Measurements from ENCODE around the gene ABCG2.
"Not testable (repeated sequence)": the region's sequence is repeated elsewhere in the genome, so short reads cannot be mapped to it uniquely, and the experiment has no call there.

Gene ABCG2

DNA sequence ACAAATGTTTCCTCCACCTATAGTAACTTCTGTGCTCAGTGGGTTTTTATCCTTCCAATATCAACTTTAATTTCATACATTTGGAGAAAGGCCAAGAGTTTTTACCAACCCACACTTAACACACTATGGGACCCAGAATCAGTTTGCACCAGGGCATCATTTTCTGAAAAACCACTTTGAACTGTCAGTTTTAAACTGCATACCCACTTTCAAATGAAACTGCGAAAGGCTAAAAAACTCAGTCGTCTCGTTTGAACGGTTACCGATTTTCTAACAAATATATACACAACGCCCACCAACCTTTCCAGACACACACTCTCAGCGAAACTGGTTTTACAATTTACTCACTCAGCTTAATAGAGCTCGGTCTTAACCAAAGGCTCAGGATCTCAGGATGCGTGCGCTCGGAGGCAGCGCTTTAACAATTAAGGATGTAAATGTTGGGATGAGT is 376 bp downstream of the ABCG2 start:
- TF ChIP-seq, protein P1, sequence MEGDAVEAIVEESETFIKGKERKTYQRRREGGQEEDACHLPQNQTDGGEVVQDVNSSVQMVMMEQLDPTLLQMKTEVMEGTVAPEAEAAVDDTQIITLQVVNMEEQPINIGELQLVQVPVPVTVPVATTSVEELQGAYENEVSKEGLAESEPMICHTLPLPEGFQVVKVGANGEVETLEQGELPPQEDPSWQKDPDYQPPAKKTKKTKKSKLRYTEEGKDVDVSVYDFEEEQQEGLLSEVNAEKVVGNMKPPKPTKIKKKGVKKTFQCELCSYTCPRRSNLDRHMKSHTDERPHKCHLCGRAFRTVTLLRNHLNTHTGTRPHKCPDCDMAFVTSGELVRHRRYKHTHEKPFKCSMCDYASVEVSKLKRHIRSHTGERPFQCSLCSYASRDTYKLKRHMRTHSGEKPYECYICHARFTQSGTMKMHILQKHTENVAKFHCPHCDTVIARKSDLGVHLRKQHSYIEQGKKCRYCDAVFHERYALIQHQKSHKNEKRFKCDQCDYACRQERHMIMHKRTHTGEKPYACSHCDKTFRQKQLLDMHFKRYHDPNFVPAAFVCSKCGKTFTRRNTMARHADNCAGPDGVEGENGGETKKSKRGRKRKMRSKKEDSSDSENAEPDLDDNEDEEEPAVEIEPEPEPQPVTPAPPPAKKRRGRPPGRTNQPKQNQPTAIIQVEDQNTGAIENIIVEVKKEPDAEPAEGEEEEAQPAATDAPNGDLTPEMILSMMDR (IDR thresholded peaks at IDR 0.05; ENCODE audit: borderline replicate concordance, control extremely low read depth, extremely low read depth, insufficient read depth, missing control alignments): no peak
- peak; percentile 34 for DNase-seq (ENCODE audit: low spot score)
- in situ Hi-C loops (cut with MboI; ENCODE audit: low sequenced_read_pairs, unreplicated experiment): no loop called here

- DNase-seq (ENCODE audit: low spot score); in situ Hi-C loops (cut with MboI; ENCODE audit: low sequenced_read_pairs, unreplicated experiment): not testable (repeated sequence)
Measured at GRCh38 chr4:88152331-88152730, 6.1 kb downstream of the ABCG2 start.

DNA sequence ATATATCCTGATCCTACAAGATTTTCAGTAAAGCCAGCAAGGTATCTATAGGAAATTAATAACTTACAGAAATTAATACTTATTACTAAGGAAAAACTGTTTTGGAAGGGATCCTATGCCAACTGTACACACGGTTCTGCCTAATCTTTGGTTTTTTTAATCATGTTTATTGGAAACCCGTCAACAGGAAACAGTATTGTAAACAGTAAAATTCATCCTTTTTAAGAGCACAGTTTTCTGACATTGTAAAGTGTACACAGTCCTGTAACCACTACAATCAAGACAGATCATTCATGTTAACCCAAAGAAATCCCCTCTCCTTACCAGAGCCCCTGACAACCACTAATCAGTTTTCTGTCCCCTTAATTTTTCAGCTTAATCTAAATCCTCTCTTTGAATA is 9.9 kb downstream of the ABCG2 start:
- TF ChIP-seq, protein P1 (IDR thresholded peaks at IDR 0.05; ENCODE audit: borderline replicate concordance, control extremely low read depth, extremely low read depth, insufficient read depth, missing control alignments): no peak
- no peak for DNase-seq (ENCODE audit: low spot score)
- in situ Hi-C loops (cut with MboI; ENCODE audit: low sequenced_read_pairs, unreplicated experiment): no loop called here

GRCh38 chr4:88147799-88148217 is 10.6 kb downstream of the ABCG2 start:
- TF ChIP-seq, protein P1 (IDR thresholded peaks at IDR 0.05; ENCODE audit: borderline replicate concordance, control extremely low read depth, extremely low read depth, insufficient read depth, missing control alignments): no peak
- no peak for DNase-seq (ENCODE audit: low spot score)
- in situ Hi-C loops (cut with MboI; ENCODE audit: low sequenced_read_pairs, unreplicated experiment): no loop called here

DNA sequence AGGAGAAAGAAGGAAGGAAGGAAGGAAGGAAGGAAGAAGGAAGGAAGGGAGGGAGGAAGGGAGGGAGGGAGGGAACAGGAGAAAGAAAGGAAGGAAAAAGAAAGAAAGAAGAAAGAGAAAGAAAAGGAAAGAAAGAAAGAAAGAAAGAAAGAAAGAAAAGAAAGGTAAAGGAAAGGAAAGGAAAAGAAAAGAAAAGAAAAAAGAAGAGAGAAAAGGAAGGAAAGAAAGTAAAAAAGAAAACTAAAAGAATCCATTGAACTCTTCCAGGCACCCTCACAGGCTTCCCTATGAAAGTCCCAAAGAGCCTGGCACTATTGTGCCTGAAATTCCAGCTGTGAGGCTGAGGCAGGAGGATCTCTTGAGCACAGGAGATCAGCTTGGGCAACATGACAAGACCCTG is 11.5 kb downstream of the ABCG2 start:
- TF ChIP-seq, protein P1 (IDR thresholded peaks at IDR 0.05; ENCODE audit: borderline replicate concordance, control extremely low read depth, extremely low read depth, insufficient read depth, missing control alignments): no peak
- in situ Hi-C loops (cut with MboI; ENCODE audit: low sequenced_read_pairs, unreplicated experiment): no loop called here
- DNase-seq (ENCODE audit: low spot score): no peak

DNA sequence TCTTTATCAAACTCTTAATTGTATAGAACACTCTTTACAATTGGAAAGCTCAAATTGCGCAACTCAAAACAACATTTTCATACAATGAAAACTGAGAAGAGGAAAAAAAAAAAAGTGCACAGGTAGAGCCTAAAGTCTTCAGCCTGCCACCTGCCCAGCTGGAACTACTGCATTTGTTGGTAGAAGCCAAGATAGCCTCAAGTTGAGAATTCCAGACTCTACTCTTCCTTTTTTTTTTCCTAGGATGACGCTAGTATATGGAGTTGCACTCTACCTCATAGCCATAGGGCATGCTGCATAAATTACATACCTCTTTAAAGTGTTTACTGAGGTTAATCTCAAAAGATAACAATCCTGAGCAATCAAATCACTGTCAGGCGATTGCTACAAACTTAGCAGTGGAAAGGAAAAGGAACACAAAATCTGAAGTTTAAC is 13.6 kb downstream of the ABCG2 start:
- TF ChIP-seq, protein P1 (IDR thresholded peaks at IDR 0.05; ENCODE audit: borderline replicate concordance, control extremely low read depth, extremely low read depth, insufficient read depth, missing control alignments): no peak
- DNase-seq (ENCODE audit: low spot score): no peak
- in situ Hi-C loops (cut with MboI; ENCODE audit: low sequenced_read_pairs, unreplicated experiment): no loop called here

DNA sequence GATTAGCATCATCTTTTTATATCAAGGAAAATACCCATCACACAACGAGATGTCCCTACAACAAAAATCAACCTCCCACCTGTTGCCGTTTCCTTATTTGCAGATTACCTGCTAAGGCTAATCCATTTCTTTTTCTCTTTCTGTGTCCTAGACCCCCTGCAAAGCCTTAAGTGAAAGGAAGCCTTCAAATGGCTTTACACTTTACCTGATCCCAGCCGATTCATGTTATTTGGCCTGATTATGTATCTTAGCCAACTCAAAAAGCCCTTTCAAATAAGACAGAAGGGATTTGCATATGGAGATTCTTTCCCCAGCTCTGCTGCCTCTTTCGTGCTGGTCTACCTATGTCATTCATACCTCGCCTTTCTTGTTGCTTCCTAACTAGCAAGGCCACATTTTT is 14.4 kb downstream of the ABCG2 start:
- no peak for DNase-seq (ENCODE audit: low spot score)
- TF ChIP-seq, protein P1 (IDR thresholded peaks at IDR 0.05; ENCODE audit: borderline replicate concordance, control extremely low read depth, extremely low read depth, insufficient read depth, missing control alignments): no peak
- in situ Hi-C loops (cut with MboI; ENCODE audit: low sequenced_read_pairs, unreplicated experiment): no loop called here

Measured in GM13976 (cell line).